NCI-H1694 (cell line): ENCODE results near the gene SMKR1.
"Not testable (repeated sequence)": the region's sequence is repeated elsewhere in the genome, so short reads cannot be mapped to it uniquely, and the experiment has no call there.

Experiments
- DNase-seq: peaks from one replicate; lab custom pipeline; 2025; lab: John Stamatoyannopoulos, UW

The SMKR1 gene

GRCh38 chr7:129482781-129483180 is 19.6 kb upstream of the SMKR1 start:
- DNase-seq, result no peak

- DNase-seq, result no peak
Measured at GRCh38 chr7:129489491-129489890, 12.8 kb upstream of the SMKR1 start.

GRCh38 chr7:129492391-129492790 is 9.9 kb upstream of the SMKR1 start:
- no peak for DNase-seq

- no peak for DNase-seq
Measured at GRCh38 chr7:129493555-129493954, 8.8 kb upstream of the SMKR1 start.

- DNase-seq, result no peak
Measured at GRCh38 chr7:129494041-129494440, 8.3 kb upstream of the SMKR1 start.

- DNase-seq, result no peak
Measured at GRCh38 chr7:129495987-129496386, 6.3 kb upstream of the SMKR1 start.

GRCh38 chr7:129496653-129497052 is 5.7 kb upstream of the SMKR1 start:
- DNase-seq, result no peak

- DNase-seq, result no peak
Measured at GRCh38 chr7:129497156-129497555, 5.2 kb upstream of the SMKR1 start.

- no peak for DNase-seq
Measured at GRCh38 chr7:129498021-129498420, 4.3 kb upstream of the SMKR1 start.

- no peak for DNase-seq
Measured at GRCh38 chr7:129499999-129500398, 2.3 kb upstream of the SMKR1 start.

GRCh38 chr7:129502708-129503685 is 666 bp downstream of the SMKR1 start:
- no peak for DNase-seq

GRCh38 chr7:129503725-129504124 is 1.4 kb downstream of the SMKR1 start:
- DNase-seq, result no peak

GRCh38 chr7:129512192-129512591 is 9.9 kb downstream of the SMKR1 start:
- no peak for DNase-seq

- no peak for DNase-seq
Measured at GRCh38 chr7:129513546-129513945, 11.2 kb downstream of the SMKR1 start.

- DNase-seq, result no peak
Measured at GRCh38 chr7:129514683-129515082, 12.4 kb downstream of the SMKR1 start.

GRCh38 chr7:129515381-129515780 is 13.1 kb downstream of the SMKR1 start:
- DNase-seq, result no peak

- DNase-seq, result no peak
Measured at GRCh38 chr7:129517931-129518330, 15.6 kb downstream of the SMKR1 start.

GRCh38 chr7:129519464-129519863 is 17.1 kb downstream of the SMKR1 start:
- no peak for DNase-seq

- DNase-seq, result no peak
Measured at GRCh38 chr7:129522088-129522970, 20.0 kb downstream of the SMKR1 start.

- DNase-seq, result no peak
Measured at GRCh38 chr7:129522971-129523340, 20.6 kb downstream of the SMKR1 start.

- DNase-seq, result no peak
Measured at GRCh38 chr7:129523924-129524323, 21.6 kb downstream of the SMKR1 start.

- DNase-seq, result not testable (repeated sequence)
Measured at GRCh38 chr7:129524405-129524804, 22.1 kb downstream of the SMKR1 start.
